WTC11 (cell line): ENCODE results near the gene PCSK2. TPM values are rescaled to one million over a fixed set of nuclear protein-coding genes. Genes with fewer than 3 reads are reported as not detected.
A peak's percentile ranks its signal among the peaks of the same experiment; 100 is the strongest.

Source experiments
- ATAC-seq: fragments of 200-7000 bp; cut with Tn5 transposase; 2 replicates; pipeline ENCODE4 v1.10.0; 2021; ENCODE audit warnings: mild to moderate bottlenecking, moderate library complexity
- CTCF ChIA-PET: fragments of 300-600 bp; sonication (Branson Sonifier 250); formaldehyde crosslinking; loops from one replicate; lab custom pipeline; 2021; ENCODE audit warnings: antibody characterized with exemption; lab: Charles Lee
- POLR2A ChIA-PET: fragments of 350-600 bp; sonication (Branson Sonifier 250); formaldehyde crosslinking; loops from one replicate; lab custom pipeline; 2021; ENCODE audit warnings: antibody characterized with exemption; lab: Charles Lee
- DNase-seq: peaks from one replicate; pipeline ENCODE4 v3.0.0; 2021; ENCODE audit warnings: low spot score
- H3K27ac Mint-ChIP-seq: 2 replicates; pipeline ENCODE4 v1.8.0; 2021; ENCODE audit warnings: mixed read lengths
- H3K27me3 Mint-ChIP-seq: 2 replicates; pipeline ENCODE4 v1.8.0; 2021; ENCODE audit warnings: low read depth, mild to moderate bottlenecking, moderate library complexity, mixed read lengths
- H3K36me3 Mint-ChIP-seq: 2 replicates; pipeline ENCODE4 v1.8.0; 2021; ENCODE audit warnings: mixed read lengths
- H3K4me1 Mint-ChIP-seq: 2 replicates; pipeline ENCODE4 v1.8.0; 2022; ENCODE audit warnings: mixed read lengths
- H3K4me3 Mint-ChIP-seq: 2 replicates; pipeline ENCODE4 v1.8.0; 2021; ENCODE audit warnings: mild to moderate bottlenecking, moderate library complexity, mixed read lengths
- H3K9me3 Mint-ChIP-seq: 2 replicates; pipeline ENCODE4 v1.8.0; 2021; ENCODE audit warnings: mixed read lengths
- AFF4 ChIP-seq: sonication (generic); formaldehyde crosslinking; IDR thresholded peaks from 2 replicates; pipeline ENCODE4 v1.8.1; 2023; ENCODE audit warnings: mild to moderate bottlenecking, missing genetic modification reagents, borderline replicate concordance
- ATF3 ChIP-seq: sonication (generic); formaldehyde crosslinking; conservative IDR thresholded peaks from 2 replicates; pipeline ENCODE4 v1.8.1; 2022; ENCODE audit warnings: mild to moderate bottlenecking, missing genetic modification reagents
- CREB1 ChIP-seq: sonication (generic); formaldehyde crosslinking; IDR thresholded peaks from 2 replicates; pipeline ENCODE4 v1.8.0; 2023; ENCODE audit warnings: mild to moderate bottlenecking, missing genetic modification reagents
- CTCF ChIP-seq: fragments of 200-600 bp; IDR thresholded peaks from 2 replicates; pipeline ENCODE4 v1.8.0; 2022; ENCODE audit warnings: antibody characterized with exemption
- IRF1 ChIP-seq: sonication (generic); formaldehyde crosslinking; IDR thresholded peaks from 2 replicates; pipeline ENCODE4 v1.8.0; 2023; ENCODE audit warnings: missing genetic modification reagents
- IRF2 ChIP-seq: sonication (generic); formaldehyde crosslinking; IDR thresholded peaks from 2 replicates; pipeline ENCODE4 v1.8.0; 2022; ENCODE audit warnings: low read depth, missing genetic modification reagents, borderline replicate concordance
- JAZF1 ChIP-seq: fragments of 250-450 bp; sonication (Bioruptor Pico); IDR thresholded peaks from 2 replicates; pipeline ENCODE4 v1.9.0; 2021; ENCODE audit warnings: moderate library complexity, mild to moderate bottlenecking, inconsistent platforms
- NFYB ChIP-seq: sonication (generic); formaldehyde crosslinking; conservative IDR thresholded peaks from 2 replicates; pipeline ENCODE4 v1.8.0; 2022; ENCODE audit warnings: low read depth, missing genetic modification reagents
- OVOL2 ChIP-seq: fragments of 250-450 bp; sonication (Bioruptor Pico); IDR thresholded peaks from 2 replicates; pipeline ENCODE4 v1.9.0; 2021; ENCODE audit warnings: mild to moderate bottlenecking, borderline replicate concordance
- PREB ChIP-seq: sonication (generic); formaldehyde crosslinking; IDR thresholded peaks from 2 replicates; pipeline ENCODE4 v1.8.1; 2022; ENCODE audit warnings: mild to moderate bottlenecking, missing genetic modification reagents, moderate library complexity, borderline replicate concordance
- PRRX2 ChIP-seq: fragments of 250-450 bp; sonication (Bioruptor Pico); IDR thresholded peaks from 2 replicates; pipeline ENCODE4 v1.8.0; 2021; ENCODE audit warnings: mild to moderate bottlenecking
- SMAD4 ChIP-seq: sonication (generic); formaldehyde crosslinking; IDR thresholded peaks from 2 replicates; pipeline ENCODE4 v1.8.0; 2022; ENCODE audit warnings: mild to moderate bottlenecking, missing genetic modification reagents
- ZBTB43 ChIP-seq: sonication (generic); formaldehyde crosslinking; IDR thresholded peaks from 2 replicates; pipeline ENCODE4 v1.8.1; 2023; ENCODE audit warnings: mild to moderate bottlenecking, missing genetic modification reagents
- ZMAT4 ChIP-seq: fragments of 250-450 bp; sonication (Bioruptor Pico); IDR thresholded peaks from 2 replicates; pipeline ENCODE4 v1.9.0; 2021; ENCODE audit warnings: mild to moderate bottlenecking
- ZNF121 ChIP-seq: sonication (generic); formaldehyde crosslinking; IDR thresholded peaks from 2 replicates; pipeline ENCODE4 v1.8.0; 2023; ENCODE audit warnings: missing genetic modification reagents
- ZNF219 ChIP-seq: sonication (generic); formaldehyde crosslinking; IDR thresholded peaks from 2 replicates; pipeline ENCODE4 v1.8.0; 2023; ENCODE audit warnings: missing genetic modification reagents, mild to moderate bottlenecking, borderline replicate concordance
- ZNF416 ChIP-seq: fragments of 250-450 bp; sonication (Bioruptor Pico); IDR thresholded peaks from 2 replicates; pipeline ENCODE4 v1.9.0; 2021; ENCODE audit warnings: mild to moderate bottlenecking, inconsistent platforms
- ZNF532 ChIP-seq: fragments of 250-450 bp; sonication (Bioruptor Pico); IDR thresholded peaks from 2 replicates; pipeline ENCODE4 v1.9.0; 2021; ENCODE audit warnings: mild to moderate bottlenecking, borderline replicate concordance
- total RNA-seq: library from RNA; stranded (reverse); gene quantifications from 3 replicates; pipeline ENCODE4 v1.2.3, GENCODE V29; 2021

Gene PCSK2
- total RNA-seq, 1 experiment from 2014 or later = 0.74 TPM

- ATAC-seq (peak; percentile 82), DNase-seq (no peak)
- H3K27ac Mint-ChIP-seq = no peak overlapping the region
- POLR2A ChIA-PET = interaction anchor here (1.1 kb wide), 1 partner anchor 22 kb away, joined by 3 read pairs; no protein-coding TSS in a partner anchor
- no peaks in the 10 kb centered on the region for H3K36me3 Mint-ChIP-seq
- H3K4me3 Mint-ChIP-seq = no peak overlapping the region
- TF ChIP-seq PREB (CRISPR knock-in tag) = no peak
- peaks cover 5% of the 10 kb centered on the region for H3K4me1 Mint-ChIP-seq
- CTCF ChIA-PET = no interaction called here
- peaks cover 8% of the 10 kb centered on the region for H3K9me3 Mint-ChIP-seq
- H3K27me3 Mint-ChIP-seq = no peaks in the 10 kb centered on the region
These were observed 293.7 kb downstream of the PCSK2 start for GRCh38 chr20:17520583-17520982.

- CTCF ChIA-PET = no interaction called here
- no peak overlapping the region for H3K27ac Mint-ChIP-seq
- POLR2A ChIA-PET = no interaction called here
- DNase-seq = no peak
- no peak overlapping the region for H3K4me3 Mint-ChIP-seq
- peaks cover 8% of the 10 kb centered on the region; the same call in 1 of the 2 replicates for H3K9me3 Mint-ChIP-seq
- peaks cover 5% of the 10 kb centered on the region for H3K4me1 Mint-ChIP-seq
- no peak for ATAC-seq
- no peaks in the 10 kb centered on the region for H3K27me3 Mint-ChIP-seq
- no peaks in the 10 kb centered on the region for H3K36me3 Mint-ChIP-seq
- TF ChIP-seq ATF3 (no peak), JAZF1 (CRISPR knock-in tag) (no peak), IRF1 (no peak), PRRX2 (CRISPR knock-in tag) (no peak), ZNF532 (CRISPR knock-in tag) (no peak), ZNF121 (no peak), ZNF219 (no peak), AFF4 (CRISPR knock-in tag) (no peak), ZBTB43 (CRISPR knock-in tag) (no peak), CTCF (no peak), SMAD4 (CRISPR knock-in tag) (no peak), CREB1 (CRISPR knock-in tag) (no peak), ZNF416 (CRISPR knock-in tag) (no peak), NFYB (no peak), ZMAT4 (CRISPR knock-in tag) (no peak), IRF2 (CRISPR knock-in tag) (no peak), OVOL2 (CRISPR knock-in tag) (no peak)
These were observed 295.7 kb downstream of the PCSK2 start for GRCh38 chr20:17522528-17522927.
